Stimulated activated CD8-positive, alpha-beta memory T cell treated with anti-CD3 and anti-CD28 coated beads, Interleukin-4, amount 100 ng/mL, for 24 hours (primary cell): ENCODE results near the gene CHCHD1.
"Not testable (repeated sequence)": the region's sequence is repeated elsewhere in the genome, so short reads cannot be mapped to it uniquely, and the experiment has no call there.

Experiments used
- DNase-seq: peaks from one replicate; pipeline ENCODE4 v3.0.0-alpha.2; 2020; ENCODE audit warnings: low read depth

Gene CHCHD1

GRCh38 chr10:73813333-73813732 is 31.5 kb downstream of the CHCHD1 start:
- DNase-seq = no peak

- no peak for DNase-seq
Observed at GRCh38 chr10:73814276-73814895, 32.5 kb downstream of the CHCHD1 start.

- DNase-seq = no peak
Observed at GRCh38 chr10:73814896-73815718, 33.3 kb downstream of the CHCHD1 start.

GRCh38 chr10:73815719-73816030 is 33.8 kb downstream of the CHCHD1 start:
- no peak for DNase-seq

GRCh38 chr10:73816917-73817729 is 35.3 kb downstream of the CHCHD1 start:
- no peak for DNase-seq

GRCh38 chr10:73817826-73818225 is 36.0 kb downstream of the CHCHD1 start:
- DNase-seq = no peak

GRCh38 chr10:73818402-73818801 is 36.6 kb downstream of the CHCHD1 start:
- no peak for DNase-seq

- no peak for DNase-seq
Observed at GRCh38 chr10:73819081-73819480, 37.2 kb downstream of the CHCHD1 start.

GRCh38 chr10:73819513-73820093 is 37.8 kb downstream of the CHCHD1 start:
- no peak for DNase-seq

- no peak for DNase-seq
Observed at GRCh38 chr10:73823391-73823790, 41.5 kb downstream of the CHCHD1 start.

GRCh38 chr10:73824146-73824725 is 42.4 kb downstream of the CHCHD1 start:
- DNase-seq = no peak

- DNase-seq = no peak
Observed at GRCh38 chr10:73827346-73828089, 45.7 kb downstream of the CHCHD1 start.

- DNase-seq = no peak
Observed at GRCh38 chr10:73828161-73828560, 46.3 kb downstream of the CHCHD1 start.

- not testable (repeated sequence) for DNase-seq
Observed at GRCh38 chr10:73829090-73829489, 47.2 kb downstream of the CHCHD1 start.
